ENCODE data around the gene GTF2A1.

The GTF2A1 gene

GRCh38 chr14:81219759-81220579, 790 bp downstream of the GTF2A1 start:
- DNase-seq (ENCODE audit: low spot score) = peak; percentile 52
- TF ChIP-seq CTCF (IDR thresholded peaks at IDR 0.05; ENCODE audit: extremely low read depth, missing control alignments) = no peak

- no peak for TF ChIP-seq CTCF (IDR thresholded peaks at IDR 0.05; ENCODE audit: extremely low read depth, missing control alignments)
- DNase-seq (ENCODE audit: low spot score) = peak; percentile 84
Measured at GRCh38 chr14:81219210-81219758, 1.5 kb downstream of the GTF2A1 start.

GRCh38 chr14:81211844-81212243, 8.9 kb downstream of the GTF2A1 start:
- no peak for DNase-seq (ENCODE audit: low spot score)
- TF ChIP-seq CTCF (IDR thresholded peaks at IDR 0.05; ENCODE audit: extremely low read depth, missing control alignments) = peak; percentile 28

- TF ChIP-seq CTCF (IDR thresholded peaks at IDR 0.05; ENCODE audit: extremely low read depth, missing control alignments) = no peak
- no peak for DNase-seq (ENCODE audit: low spot score)
Measured at GRCh38 chr14:81209167-81209836, 11.5 kb downstream of the GTF2A1 start.

GRCh38 chr14:81208489-81208888, 12.3 kb downstream of the GTF2A1 start:
- TF ChIP-seq CTCF (IDR thresholded peaks at IDR 0.05; ENCODE audit: extremely low read depth, missing control alignments) = no peak
- no peak for DNase-seq (ENCODE audit: low spot score)

- DNase-seq (ENCODE audit: low spot score) = no peak
- no peak for TF ChIP-seq CTCF (IDR thresholded peaks at IDR 0.05; ENCODE audit: extremely low read depth, missing control alignments)
Measured at GRCh38 chr14:81206115-81206514, 14.6 kb downstream of the GTF2A1 start.

GRCh38 chr14:81205639-81206038, 15.1 kb downstream of the GTF2A1 start:
- no peak for TF ChIP-seq CTCF (IDR thresholded peaks at IDR 0.05; ENCODE audit: extremely low read depth, missing control alignments)
- DNase-seq (ENCODE audit: low spot score) = no peak
